Mesenchymal stem cell (in vitro differentiated cells and primary cell): ENCODE measurements around the gene ST7.

Experiments used
- DNase-seq: peaks from one replicate; pipeline ENCODE4 v3.0.0-alpha.2; 2013
- H2AFZ ChIP-seq: one replicate; pipeline ENCODE4 v1.6.1; 2013; ENCODE audit warnings: low read depth, mild to moderate bottlenecking, control low read depth, inconsistent platforms, low read length, moderate library complexity
- H2AK5ac ChIP-seq: 2 replicates; pipeline ENCODE4 v1.6.1; 2013; ENCODE audit warnings: low read length, moderate library complexity, mild to moderate bottlenecking, inconsistent platforms; ENCODE audit not compliant: severe bottlenecking
- H2BK120ac ChIP-seq: one replicate; pipeline ENCODE4 v1.6.1; 2013; ENCODE audit warnings: low read depth, mild to moderate bottlenecking, inconsistent platforms, low read length, moderate library complexity
- H2BK12ac ChIP-seq, 2 experiments: one replicate each; pipeline ENCODE4 v1.6.1; 2013; ENCODE audit warnings: inconsistent platforms in 2 of 2, low read length in 2 of 2, mild to moderate bottlenecking in 2 of 2, moderate library complexity in 2 of 2, control low read depth in 1 of 2
- H2BK15ac ChIP-seq: one replicate; pipeline ENCODE4 v1.6.1; 2013; ENCODE audit warnings: mild to moderate bottlenecking, low read depth, inconsistent platforms; ENCODE audit not compliant: poor library complexity, severe bottlenecking
- H2BK5ac ChIP-seq: 2 replicates; pipeline ENCODE4 v1.6.1; 2013; ENCODE audit warnings: low read depth, mild to moderate bottlenecking, low read length, control low read depth, inconsistent platforms; ENCODE audit not compliant: poor library complexity, severe bottlenecking
- H3K14ac ChIP-seq, 2 experiments: one replicate each; pipeline ENCODE4 v1.6.1; 2013; ENCODE audit warnings: inconsistent platforms in 2 of 2, low read length in 2 of 2, control low read depth in 1 of 2, mild to moderate bottlenecking in 1 of 2, moderate library complexity in 1 of 2
- H3K18ac ChIP-seq, 2 experiments: one replicate each; pipeline ENCODE4 v1.6.1; 2013; ENCODE audit warnings: inconsistent platforms in 2 of 2, low read length in 2 of 2, control low read depth in 1 of 2, low read depth in 1 of 2, mild to moderate bottlenecking in 1 of 2
- H3K23ac ChIP-seq, 2 experiments: one replicate each; pipeline ENCODE4 v1.6.1; 2013; ENCODE audit warnings: inconsistent platforms in 2 of 2, low read length in 2 of 2, mild to moderate bottlenecking in 2 of 2, moderate library complexity in 2 of 2, control low read depth in 1 of 2
- H3K27ac ChIP-seq: 2 replicates; pipeline ENCODE4 v1.5.1; 2013; ENCODE audit warnings: mild to moderate bottlenecking, moderate library complexity, low read length, control low read depth, inconsistent platforms; ENCODE audit not compliant: poor library complexity, severe bottlenecking
- H3K27me3 ChIP-seq, 2 experiments: 2 replicates each; pipeline versions ENCODE4 v1.6.1 to v1.7.0; 2013; ENCODE audit warnings: low read length in 2 of 2, mild to moderate bottlenecking in 2 of 2, moderate library complexity in 2 of 2, control low read depth in 1 of 2, inconsistent platforms in 1 of 2; ENCODE audit not compliant: control insufficient read depth in 1 of 2, insufficient read depth in 1 of 2
- H3K36me3 ChIP-seq, 2 experiments: 2 replicates each; pipeline versions ENCODE4 v1.6.1 to v1.7.0; 2013; ENCODE audit warnings: low read length in 2 of 2, control low read depth in 1 of 2, inconsistent platforms in 1 of 2, low read depth in 1 of 2, mild to moderate bottlenecking in 1 of 2; ENCODE audit not compliant: insufficient read depth in 2 of 2, control insufficient read depth in 1 of 2
- H3K4ac ChIP-seq, 2 experiments: one replicate each; pipeline ENCODE4 v1.6.1; 2013; ENCODE audit warnings: inconsistent platforms in 2 of 2, low read length in 2 of 2, mild to moderate bottlenecking in 2 of 2, moderate library complexity in 2 of 2, control low read depth in 1 of 2, low read depth in 1 of 2
- H3K4me1 ChIP-seq: 2 replicates; pipeline ENCODE4 v1.6.1; 2013; ENCODE audit warnings: low read depth, low read length, control low read depth; ENCODE audit not compliant: control insufficient read depth, insufficient read depth
- H3K4me2 ChIP-seq: 2 replicates; pipeline ENCODE4 v1.6.1; 2013; ENCODE audit warnings: low read length, mild to moderate bottlenecking, inconsistent platforms; ENCODE audit not compliant: poor library complexity, severe bottlenecking
- H3K4me3 ChIP-seq, 2 experiments: 2 replicates each; pipeline versions ENCODE4 v1.5.1 to v1.7.0; 2013; ENCODE audit warnings: low read length in 2 of 2, mild to moderate bottlenecking in 2 of 2, control low read depth in 1 of 2, low read depth in 1 of 2; ENCODE audit not compliant: insufficient read depth in 1 of 2
- H3K79me1 ChIP-seq: replicated peaks from 2 replicates; pipeline ENCODE4 v1.6.1; 2013; ENCODE audit warnings: mild to moderate bottlenecking, control low read depth, low read length, inconsistent platforms; ENCODE audit not compliant: poor library complexity, severe bottlenecking
- H3K9ac ChIP-seq: 2 replicates; pipeline ENCODE4 v1.7.0; 2013; ENCODE audit warnings: mild to moderate bottlenecking, low read length, moderate library complexity
- H3K9me3 ChIP-seq: 2 replicates; pipeline ENCODE4 v1.7.0; 2013; ENCODE audit warnings: mild to moderate bottlenecking, low read length; ENCODE audit not compliant: control insufficient read depth
- H4K8ac ChIP-seq: one replicate; pipeline ENCODE4 v1.6.1; 2013; ENCODE audit warnings: inconsistent platforms, mild to moderate bottlenecking, low read length, moderate library complexity
- H4K91ac ChIP-seq: one replicate; pipeline ENCODE4 v1.6.1; 2013; ENCODE audit warnings: mild to moderate bottlenecking, low read length, inconsistent platforms
- WGBS: methylation state at CpG from one replicate; pipeline ENCODE4 v1.1.7; 2013; ENCODE audit warnings: mixed read lengths; 5-methylcytosine and 5-hydroxymethylcytosine counted together

The ST7 gene

GRCh38 chr7:117272017-117272759 is 318.9 kb downstream of the ST7 start:
- Histone ChIP-seq H4K8ac (no peak overlapping the region), H3K4me2 (no peak overlapping the region), H3K9ac (no peak overlapping the region), H3K4me3 (no peak overlapping the region), H3K36me3 (no peaks in the 10 kb centered on the region), H2BK12ac (no peak overlapping the region), H3K27me3 (no peaks in the 10 kb centered on the region), H3K14ac (no peak overlapping the region), H3K79me1 (no peaks in the 10 kb centered on the region), H2BK120ac (no peak overlapping the region), H3K9me3 (no peaks in the 10 kb centered on the region), H2AFZ (no peak overlapping the region), H3K4me1 (peaks cover 3% of the 10 kb centered on the region), H3K27ac (no peak overlapping the region), H3K4ac (no peak overlapping the region), H2BK5ac (no peak overlapping the region), H2BK15ac (no peak overlapping the region), H3K23ac (no peak overlapping the region), H4K91ac (no peak overlapping the region), H2AK5ac (no peak overlapping the region), H3K18ac (no peak overlapping the region)
- DNase-seq: no peak
- 100% methylated on average over 2 of the region's 2 CpGs for WGBS

- no peak for DNase-seq
- H2BK120ac ChIP-seq: no peak overlapping the region
- no peak overlapping the region for H3K23ac ChIP-seq
- no peak overlapping the region for H3K9ac ChIP-seq
- H3K36me3 ChIP-seq: no peaks in the 10 kb centered on the region
- H2BK5ac ChIP-seq: no peak overlapping the region
- H3K14ac ChIP-seq: no peak overlapping the region
- no peak overlapping the region for H3K4ac ChIP-seq
- no peaks in the 10 kb centered on the region for H3K79me1 ChIP-seq
- H3K9me3 ChIP-seq: no peaks in the 10 kb centered on the region
- H3K18ac ChIP-seq: no peak overlapping the region
- WGBS: 92% methylated on average over 2 of the region's 2 CpGs
- H4K8ac ChIP-seq: no peak overlapping the region
- no peak overlapping the region for H2AK5ac ChIP-seq
- H2BK12ac ChIP-seq: no peak overlapping the region
- H2AFZ ChIP-seq: no peak overlapping the region
- H2BK15ac ChIP-seq: no peak overlapping the region
- H3K27me3 ChIP-seq: no peaks in the 10 kb centered on the region
- no peak overlapping the region for H3K4me2 ChIP-seq
- no peak overlapping the region for H4K91ac ChIP-seq
- no peak overlapping the region for H3K27ac ChIP-seq
- no peak overlapping the region for H3K4me3 ChIP-seq
- peaks cover 3% of the 10 kb centered on the region for H3K4me1 ChIP-seq
These were observed 320.0 kb downstream of the ST7 start for GRCh38 chr7:117273325-117273724.

- H3K4ac ChIP-seq: no peak overlapping the region
- no peak overlapping the region for H4K91ac ChIP-seq
- no peak overlapping the region for H2BK5ac ChIP-seq
- no peaks in the 10 kb centered on the region for H3K79me1 ChIP-seq
- no peak overlapping the region for H4K8ac ChIP-seq
- no peak for DNase-seq
- H3K36me3 ChIP-seq: no peaks in the 10 kb centered on the region
- H3K4me2 ChIP-seq: peak overlapping the region; percentile 18
- peaks cover 3% of the 10 kb centered on the region for H3K4me1 ChIP-seq
- no peak overlapping the region for H3K4me3 ChIP-seq
- H3K23ac ChIP-seq: no peak overlapping the region
- no peak overlapping the region for H3K14ac ChIP-seq
- no peak overlapping the region for H3K27ac ChIP-seq
- H2AFZ ChIP-seq: no peak overlapping the region
- H3K9me3 ChIP-seq: no peaks in the 10 kb centered on the region
- no peak overlapping the region for H3K18ac ChIP-seq
- no peak overlapping the region for H2BK12ac ChIP-seq
- H2BK15ac ChIP-seq: no peak overlapping the region
- no peaks in the 10 kb centered on the region for H3K27me3 ChIP-seq
- no peak overlapping the region for H3K9ac ChIP-seq
- 94% methylated on average over 11 of the region's 11 CpGs for WGBS
- no peak overlapping the region for H2BK120ac ChIP-seq
- H2AK5ac ChIP-seq: no peak overlapping the region
These were observed 320.5 kb downstream of the ST7 start for GRCh38 chr7:117273814-117274225.

- Histone ChIP-seq H2BK15ac (no peak overlapping the region), H2AFZ (no peak overlapping the region), H3K4ac (no peak overlapping the region), H3K14ac (no peak overlapping the region), H3K4me3 (no peak overlapping the region), H4K8ac (no peak overlapping the region), H4K91ac (no peak overlapping the region), H3K79me1 (no peaks in the 10 kb centered on the region), H3K9ac (no peak overlapping the region), H2BK12ac (peak overlapping the region in 1 of 2 experiments; percentile 37), H3K18ac (no peak overlapping the region), H3K36me3 (no peaks in the 10 kb centered on the region), H2BK5ac (no peak overlapping the region), H2AK5ac (no peak overlapping the region), H3K4me1 (peaks cover 3% of the 10 kb centered on the region), H2BK120ac (no peak overlapping the region), H3K4me2 (no peak overlapping the region), H3K27ac (no peak overlapping the region), H3K23ac (no peak overlapping the region), H3K27me3 (no peaks in the 10 kb centered on the region), H3K9me3 (no peaks in the 10 kb centered on the region)
- WGBS: 92% methylated on average over 4 of the region's 4 CpGs
- DNase-seq: no peak
These were observed 321.6 kb downstream of the ST7 start for GRCh38 chr7:117274951-117275350.
